Neural cell (in vitro differentiated cells): Measurements from ENCODE around the gene HUS1B. TPM values are rescaled to one million over a fixed set of nuclear protein-coding genes. Genes with fewer than 3 reads are reported as not detected.
"Not testable (repeated sequence)": the region's sequence is repeated elsewhere in the genome, so short reads cannot be mapped to it uniquely, and the experiment has no call there.

Experiments used
- H2AFZ ChIP-seq: fragments of 200-600, 300-800 bp; sonication (generic), shearing (Covaris generic); 2 replicates; pipeline ENCODE4 v1.6.0; 2014; ENCODE audit warnings: low read depth, mild to moderate bottlenecking, antibody characterized with exemption, low read length, moderate library complexity
- H3F3A ChIP-seq: fragments of 200-600 bp; shearing (Covaris generic); 2 replicates; pipeline ENCODE4 v1.6.1; 2016; ENCODE audit warnings: mild to moderate bottlenecking, moderate library complexity, mixed read lengths, antibody characterized with exemption, low read length; ENCODE audit not compliant: insufficient read depth, poor library complexity, severe bottlenecking
- H3K27ac ChIP-seq: fragments of 200-600, 300-800 bp; sonication (generic), shearing (Covaris generic); 2 replicates; pipeline ENCODE4 v1.5.1; 2014; ENCODE audit warnings: mild to moderate bottlenecking, low read length, moderate library complexity
- H3K27me3 ChIP-seq: fragments of 300-800, 200-600 bp; sonication (generic), shearing (Covaris generic); 2 replicates; pipeline ENCODE4 v1.6.0; 2014; ENCODE audit warnings: mild to moderate bottlenecking, low read depth, low read length, moderate library complexity; ENCODE audit not compliant: insufficient read depth
- H3K36me3 ChIP-seq: fragments of 300-800, 200-600 bp; sonication (generic), shearing (Covaris generic); 2 replicates; pipeline ENCODE4 v1.5.1; 2014; ENCODE audit warnings: mild to moderate bottlenecking, antibody characterized with exemption, low read length, moderate library complexity; ENCODE audit not compliant: insufficient read depth
- H3K4me2 ChIP-seq: fragments of 300-800, 200-600 bp; sonication (generic), shearing (Covaris generic); 2 replicates; pipeline ENCODE4 v1.6.0; 2014; ENCODE audit warnings: mild to moderate bottlenecking, low read length
- H3K4me3 ChIP-seq: fragments of 300-800, 200-600 bp; sonication (generic), shearing (Covaris generic); 2 replicates; pipeline ENCODE4 v1.5.1; 2014; ENCODE audit warnings: mild to moderate bottlenecking, low read length, moderate library complexity
- H3K79me2 ChIP-seq: fragments of 200-600 bp; shearing (Covaris generic); replicated peaks from 2 replicates; pipeline ENCODE4 v1.6.0; 2014; ENCODE audit warnings: mild to moderate bottlenecking, low read length, moderate library complexity; ENCODE audit not compliant: insufficient read depth
- H3K9ac ChIP-seq: fragments of 300-800, 200-600 bp; sonication (generic), shearing (Covaris generic); 2 replicates; pipeline ENCODE4 v1.6.1; 2016; ENCODE audit warnings: mild to moderate bottlenecking, low read length, mixed read lengths
- H3K9me2 ChIP-seq: fragments of 200-600 bp; shearing (Covaris generic); 2 replicates; pipeline ENCODE4 v1.6.1; 2016; ENCODE audit warnings: mild to moderate bottlenecking, low read length, mixed read lengths; ENCODE audit not compliant: insufficient read depth
- H3K9me3 ChIP-seq: fragments of 200-600, 300-800 bp; sonication (generic), shearing (Covaris generic); 2 replicates; pipeline ENCODE4 v1.6.1; 2016; ENCODE audit warnings: mild to moderate bottlenecking, mixed run types, low read length, moderate library complexity, mixed read lengths
- H4K20me1 ChIP-seq: fragments of 200-600 bp; shearing (Covaris generic); 2 replicates; pipeline ENCODE4 v1.6.1; 2016; ENCODE audit warnings: mild to moderate bottlenecking, mixed run types; ENCODE audit not compliant: insufficient read depth
- CTCF ChIP-seq: fragments of 450-650 bp; IDR thresholded peaks from 2 replicates; pipeline ENCODE4 v1.5.1; 2014; ENCODE audit warnings: antibody characterized with exemption, mild to moderate bottlenecking, moderate library complexity; ENCODE audit not compliant: poor library complexity, severe bottlenecking
- EP300 ChIP-seq: fragments of 450-650 bp; conservative IDR thresholded peaks from 2 replicates; pipeline ENCODE4 v1.6.1; 2014; ENCODE audit warnings: antibody characterized with exemption, mild to moderate bottlenecking, moderate library complexity; ENCODE audit not compliant: poor library complexity, severe bottlenecking
- EZH2 ChIP-seq: fragments of 200-600, 300-800 bp; shearing (Covaris generic), sonication (generic); IDR thresholded peaks from 2 replicates; pipeline ENCODE4 v1.6.1; 2014; ENCODE audit warnings: antibody characterized with exemption, low read length, borderline replicate concordance, mild to moderate bottlenecking; ENCODE audit not compliant: insufficient read depth, poor library complexity, severe bottlenecking
- MXI1 ChIP-seq: fragments of 450-650 bp; conservative IDR thresholded peaks from 2 replicates; pipeline ENCODE4 v1.6.1; 2014; ENCODE audit warnings: antibody characterized with exemption, mild to moderate bottlenecking; ENCODE audit not compliant: poor library complexity, severe bottlenecking
- POLR2AphosphoS5 ChIP-seq: IDR thresholded peaks from 2 replicates; pipeline ENCODE4 v1.6.1; 2012
- RAD21 ChIP-seq: fragments of 450-650 bp; conservative IDR thresholded peaks from 2 replicates; pipeline ENCODE4 v1.6.1; 2014; ENCODE audit warnings: antibody characterized with exemption, mild to moderate bottlenecking, moderate library complexity
- REST ChIP-seq: IDR thresholded peaks from 2 replicates; pipeline ENCODE4 v1.6.1; 2012; ENCODE audit warnings: borderline replicate concordance
- SMC3 ChIP-seq: fragments of 450-650 bp; conservative IDR thresholded peaks from 2 replicates; pipeline ENCODE4 v1.6.1; 2014; ENCODE audit warnings: antibody characterized with exemption, mild to moderate bottlenecking, moderate library complexity; ENCODE audit not compliant: poor library complexity
- TAF1 ChIP-seq: IDR thresholded peaks from 2 replicates; pipeline ENCODE4 v1.6.1; 2012; ENCODE audit warnings: low read depth
- polyA plus RNA-seq: library from polyadenylated mRNA; depleted of rRNA; stranded (reverse); fragments of >200 nt; gene quantifications from 2 replicates; pipeline ENCODE4 v1.2.3, GENCODE V29; 2014

The HUS1B gene
- polyA plus RNA-seq, 1 donor from 2014 or later, result 0.52 TPM

- H3K4me2 ChIP-seq, result no peak overlapping the region
- H4K20me1 ChIP-seq, result no peaks in the 10 kb centered on the region
- no peaks in the 10 kb centered on the region for H3K27me3 ChIP-seq
- no peak overlapping the region for H2AFZ ChIP-seq
- no peaks in the 10 kb centered on the region for H3K9me3 ChIP-seq
- H3K79me2 ChIP-seq, result no peaks in the 10 kb centered on the region
- H3K9ac ChIP-seq, result no peak overlapping the region
- no peak overlapping the region for H3K4me3 ChIP-seq
- no peak for TF ChIP-seq TAF1
- TF ChIP-seq EZH2, result no peak
- no peak for TF ChIP-seq CTCF
- TF ChIP-seq REST, result no peak
- TF ChIP-seq EP300, result no peak
- no peaks in the 10 kb centered on the region for H3F3A ChIP-seq
- H3K9me2 ChIP-seq, result no peaks in the 10 kb centered on the region
- no peak overlapping the region for H3K27ac ChIP-seq
- no peaks in the 10 kb centered on the region for H3K36me3 ChIP-seq
These were observed 43.6 kb upstream of the HUS1B start for GRCh38 chr6:700490-700889.

GRCh38 chr6:699319-699718 lies 42.4 kb upstream of the HUS1B start:
- H3K27me3 ChIP-seq, result no peaks in the 10 kb centered on the region
- H3K9me3 ChIP-seq, result no peaks in the 10 kb centered on the region
- H3K36me3 ChIP-seq, result no peaks in the 10 kb centered on the region
- no peak overlapping the region for H3K4me3 ChIP-seq
- H4K20me1 ChIP-seq, result no peaks in the 10 kb centered on the region
- H3K4me2 ChIP-seq, result no peak overlapping the region
- H3K27ac ChIP-seq, result no peak overlapping the region
- H3K79me2 ChIP-seq, result no peaks in the 10 kb centered on the region
- H3K9me2 ChIP-seq, result no peaks in the 10 kb centered on the region
- TF ChIP-seq CTCF (no peak), REST (no peak), MXI1 (no peak), SMC3 (no peak), POLR2AphosphoS5 (no peak), RAD21 (no peak), EZH2 (no peak), EP300 (no peak), TAF1 (no peak)
- no peaks in the 10 kb centered on the region for H3F3A ChIP-seq
- H2AFZ ChIP-seq, result no peak overlapping the region
- no peak overlapping the region for H3K9ac ChIP-seq

GRCh38 chr6:694431-695126 lies 37.7 kb upstream of the HUS1B start:
- H3F3A ChIP-seq, H3K4me2 ChIP-seq, H3K27me3 ChIP-seq, H3K9ac ChIP-seq, H3K4me3 ChIP-seq, H2AFZ ChIP-seq, H3K9me2 ChIP-seq, H3K27ac ChIP-seq, H4K20me1 ChIP-seq, H3K9me3 ChIP-seq, H3K36me3 ChIP-seq: not testable (repeated sequence)
- H3K79me2 ChIP-seq, result peaks cover 27% of the 10 kb centered on the region
